ENCODE results near the gene CHCT1.

Gene CHCT1

GRCh38 chr17:60463157-60463835 lies 41.0 kb downstream of the CHCT1 start (continued):
- no peak for TF ChIP-seq ZSCAN30 (tag by site-specific recombination; IDR thresholded peaks at IDR 0.05)
- no peak for TF ChIP-seq ZNF580 (tag by site-specific recombination; IDR thresholded peaks at IDR 0.05)
- no peak for TF ChIP-seq ZNF488 (tag by site-specific recombination; IDR thresholded peaks at IDR 0.05)
- TF ChIP-seq GLIS2 (tag by site-specific recombination; IDR thresholded peaks at IDR 0.05): no peak

GRCh38 chr17:60464343-60464742 lies 42.1 kb downstream of the CHCT1 start:
- H3K27ac ChIP-seq (ENCODE audit: extremely low read depth, low read depth, low read length): no peak overlapping the region
- peaks cover 70% of the 10 kb centered on the region in 2 experiments for H3K36me3 ChIP-seq (ENCODE audit: control insufficient read depth in 2 of 2, insufficient read depth in 1 of 2, low read length in 2 of 2)
- H3K4me1 ChIP-seq (ENCODE audit: control insufficient read depth, insufficient read depth, low read length): no peaks in the 10 kb centered on the region
- TF ChIP-seq ZNF664 (tag by site-specific recombination; IDR thresholded peaks at IDR 0.05): peak; percentile 57
- no peak for TF ChIP-seq ZNF585B (tag by site-specific recombination; IDR thresholded peaks at IDR 0.05)
- H3K4me3 ChIP-seq (ENCODE audit: low read depth, low read length): no peak overlapping the region
- ChIA-PET POLR2A (interaction anchor here (0.6 kb wide), 1 partner anchor 50 kb away, joined by 5 read pairs; no protein-coding TSS in a partner anchor), CTCF (no interaction called here)
- no peaks in the 10 kb centered on the region; the same call in 1 of the 2 replicates for H3K9me3 ChIP-seq (ENCODE audit: control insufficient read depth, insufficient read depth, low read depth, low read length)

GRCh38 chr17:60468371-60468770 lies 46.1 kb downstream of the CHCT1 start:
- no peaks in the 10 kb centered on the region; the same call in none of the 2 replicates for H3K9me3 ChIP-seq (ENCODE audit: control insufficient read depth, insufficient read depth, low read depth, low read length)
- H3K4me3 ChIP-seq (ENCODE audit: low read depth, low read length): no peak overlapping the region
- H3K27ac ChIP-seq (ENCODE audit: extremely low read depth, low read depth, low read length): no peak overlapping the region
- peaks cover 47 to 50% of the 10 kb centered on the region in 2 experiments for H3K36me3 ChIP-seq (ENCODE audit: control insufficient read depth in 2 of 2, insufficient read depth in 1 of 2, low read length in 2 of 2)
- POLR2A ChIA-PET: no interaction called here
- TF ChIP-seq ZSCAN18 (tag by site-specific recombination; IDR thresholded peaks at IDR 0.05) (no peak), ZNF791 (tag by site-specific recombination; IDR thresholded peaks at IDR 0.05) (no peak), OVOL3 (tag by site-specific recombination; IDR thresholded peaks at IDR 0.05) (no peak), ZNF121 (tag by site-specific recombination; IDR thresholded peaks at IDR 0.05) (no peak), ZNF645 (tag by site-specific recombination; IDR thresholded peaks at IDR 0.05) (no peak), ZNF174 (tag by site-specific recombination; IDR thresholded peaks at IDR 0.05) (no peak), ZNF394 (tag by site-specific recombination; IDR thresholded peaks at IDR 0.05; ENCODE audit: borderline replicate concordance) (no peak), ZNF488 (tag by site-specific recombination; IDR thresholded peaks at IDR 0.05) (no peak), PRDM10 (tag by site-specific recombination; IDR thresholded peaks at IDR 0.05) (no peak), ZNF830 (tag by site-specific recombination; IDR thresholded peaks at IDR 0.05; ENCODE audit: low read depth) (no peak), ZNF776 (tag by site-specific recombination; IDR thresholded peaks at IDR 0.05; ENCODE audit: borderline replicate concordance) (no peak), ZNF549 (tag by site-specific recombination; IDR thresholded peaks at IDR 0.05) (no peak), ZBTB49 (tag by site-specific recombination; IDR thresholded peaks at IDR 0.05; ENCODE audit: low read depth) (no peak), ZNF366 (tag by site-specific recombination; conservative IDR thresholded peaks at IDR 0.05) (no peak), ZNF248 (tag by site-specific recombination; IDR thresholded peaks at IDR 0.05) (no peak), MYNN (tag by site-specific recombination; IDR thresholded peaks at IDR 0.05; ENCODE audit: borderline replicate concordance) (no peak)
- no peaks in the 10 kb centered on the region; the same call in 1 of the 2 replicates for H3K4me1 ChIP-seq (ENCODE audit: control insufficient read depth, insufficient read depth, low read length)
- CTCF ChIA-PET: interaction anchor here (0.7 kb wide), 1 partner anchor 12 kb away, joined by 4 read pairs; no protein-coding TSS in a partner anchor
